HG03108 (cell line): ENCODE data around the gene PLXNA2.
A peak's percentile ranks its signal among the peaks of the same experiment; 100 is the strongest.

Source experiments
- ATAC-seq: cut with Tn5 transposase; IDR thresholded peaks from one replicate; pipeline ENCODE4 v1.9.1; 2021; ENCODE audit warnings: moderate library complexity; ENCODE audit not compliant: unreplicated experiment

PLXNA2 gene

DNA sequence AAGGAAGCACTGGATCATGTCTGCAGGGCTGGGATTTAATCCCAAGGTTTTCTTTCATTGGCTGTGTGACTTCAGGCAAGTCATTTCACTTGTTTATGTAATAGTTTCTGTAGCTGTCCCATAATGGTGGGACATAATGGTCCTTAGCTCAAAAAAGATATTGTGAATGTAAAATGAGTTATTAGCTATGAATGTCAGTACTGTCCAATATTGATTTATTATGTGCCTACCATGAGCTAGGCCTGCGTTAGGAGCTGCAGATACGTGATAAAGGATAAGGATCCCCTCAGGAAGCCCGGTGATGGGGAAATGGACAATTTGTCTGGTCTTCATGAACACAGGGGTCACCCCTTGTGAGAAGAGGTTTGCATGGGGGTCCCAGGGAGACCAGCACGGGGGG is 95.8 kb downstream of the PLXNA2 start:
- ATAC-seq, result no peak

DNA sequence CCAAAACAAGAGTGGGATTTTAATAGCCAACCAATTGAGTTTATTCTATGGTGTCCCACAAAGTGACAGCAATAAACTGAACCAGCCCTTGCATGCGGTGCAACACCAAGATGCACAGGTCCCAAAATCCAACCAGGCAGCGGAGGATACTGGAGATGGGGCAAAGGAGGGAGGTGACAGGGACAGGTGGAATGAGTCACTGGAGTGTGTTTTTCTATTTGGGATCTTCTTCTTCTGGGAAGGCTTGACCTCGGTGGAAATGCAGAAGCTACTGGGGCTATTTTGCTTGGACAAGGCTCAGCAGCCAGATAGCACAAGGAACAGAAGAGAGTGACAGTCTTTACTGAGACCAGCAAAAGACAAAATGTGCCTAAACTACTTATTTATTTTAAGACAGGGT is 97.5 kb downstream of the PLXNA2 start:
- ATAC-seq, result no peak

DNA sequence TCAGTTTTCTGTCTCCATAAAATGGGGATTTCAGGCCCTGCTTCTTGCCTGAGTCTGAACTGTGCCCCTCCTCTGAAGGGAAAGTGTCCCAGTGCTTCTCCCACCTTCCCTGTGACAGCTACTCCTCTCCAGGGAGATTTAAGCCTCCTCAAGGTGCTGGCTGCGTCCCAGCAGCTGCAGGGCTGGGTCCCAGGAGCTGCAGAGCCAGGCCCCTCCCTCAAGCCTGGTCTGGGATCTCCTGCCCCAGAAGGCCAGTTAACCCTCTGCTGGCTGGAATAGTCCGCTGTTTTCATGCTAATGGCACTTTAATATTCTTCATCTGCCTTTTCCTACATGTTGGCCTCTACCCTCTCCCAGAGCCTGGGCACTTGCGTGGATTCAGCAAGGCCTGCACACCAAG is 99.0 kb downstream of the PLXNA2 start:
- ATAC-seq, result no peak

DNA sequence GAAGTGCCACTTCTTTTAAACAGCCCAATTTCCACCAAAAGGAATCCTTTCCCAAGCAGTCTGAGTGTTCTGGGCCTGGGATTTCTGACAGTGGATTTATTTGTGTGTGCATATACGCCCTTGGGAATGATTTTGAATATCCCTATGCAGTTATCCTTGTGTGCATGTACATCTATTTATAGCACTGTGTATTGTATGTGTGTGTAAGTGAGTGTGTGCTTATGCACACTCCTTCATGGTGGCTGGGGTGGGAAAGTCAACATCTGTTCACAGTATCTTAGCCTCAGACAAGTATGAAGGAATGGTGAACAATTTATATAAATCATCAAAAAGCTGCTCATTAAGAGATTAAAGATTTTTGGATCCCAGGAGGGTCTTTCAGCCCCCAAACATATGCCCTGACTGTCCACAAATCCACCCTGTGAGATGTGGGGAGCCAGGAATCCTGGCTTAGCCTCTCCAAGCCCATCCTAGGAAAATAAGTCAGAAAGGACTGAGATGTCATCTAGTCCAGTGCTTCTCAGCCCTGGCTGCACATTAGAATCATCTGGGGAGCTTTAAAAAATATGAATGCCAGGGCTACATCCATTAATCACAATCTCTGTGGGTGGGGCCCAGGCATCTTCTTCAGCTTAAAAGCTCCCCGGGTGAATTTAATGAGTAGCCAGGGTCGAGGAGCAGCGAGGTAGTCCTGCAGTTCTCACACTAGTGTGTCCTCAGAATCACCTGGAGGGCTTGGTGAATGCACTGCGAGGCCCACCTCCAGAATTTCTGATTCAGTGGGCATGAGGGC is 101.4 kb downstream of the PLXNA2 start:
- ATAC-seq, result no peak

DNA sequence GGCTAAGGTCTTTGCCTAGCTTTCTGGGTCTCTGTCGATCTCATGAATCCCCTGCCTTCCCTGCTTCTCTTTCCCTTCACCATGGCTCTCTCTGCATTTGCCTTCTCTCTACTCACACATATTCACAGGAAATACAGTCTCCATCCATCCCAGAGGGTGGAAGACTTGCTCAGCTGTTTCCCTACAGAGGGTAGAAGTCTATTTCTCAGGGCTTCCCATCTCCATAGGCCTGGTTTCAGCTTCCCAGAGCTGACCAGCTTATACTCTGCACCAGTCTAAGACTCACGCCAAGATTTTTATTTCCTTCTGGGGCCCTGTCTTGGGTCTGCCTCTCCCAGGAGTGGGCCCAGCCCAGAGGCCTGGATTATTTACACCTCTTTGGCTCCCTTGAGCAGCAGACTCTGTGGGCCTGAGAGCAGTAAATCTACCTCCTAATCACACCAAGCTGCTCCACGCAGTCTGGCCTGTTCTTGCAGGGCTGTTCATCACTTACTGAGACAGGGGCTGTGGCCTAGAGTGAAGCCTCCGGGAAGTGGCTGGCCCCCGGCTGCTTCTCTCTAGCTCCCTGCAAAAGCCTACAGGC is 102.5 kb downstream of the PLXNA2 start:
- ATAC-seq, result no peak

DNA sequence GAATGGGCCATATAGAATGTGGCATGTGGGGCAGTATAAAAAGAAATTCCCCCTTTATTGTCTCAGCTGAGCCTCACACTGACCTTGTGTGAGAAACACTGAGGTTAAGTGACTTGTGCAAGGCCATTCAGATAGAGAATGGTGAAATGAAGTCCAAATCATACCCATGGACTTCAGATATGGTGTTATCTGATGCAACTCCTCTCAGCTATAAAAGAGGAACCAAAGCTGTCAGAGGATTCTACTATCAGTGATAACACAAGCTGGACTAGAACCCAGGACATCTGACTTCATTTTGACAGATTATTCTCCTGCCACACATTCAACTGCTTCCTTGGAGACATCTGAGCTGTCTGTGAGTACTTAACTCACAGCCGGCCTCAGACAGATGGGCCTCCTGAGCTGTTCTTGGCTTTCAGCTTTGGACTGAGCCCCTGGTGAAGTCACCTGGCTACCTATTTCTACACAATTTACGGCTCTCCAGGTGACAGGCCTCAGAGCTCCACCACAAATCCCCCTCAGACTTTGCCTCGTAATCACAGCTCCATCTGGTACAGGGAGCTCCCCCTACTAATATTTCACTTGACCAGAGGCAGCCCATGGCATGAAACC is 104.6 kb downstream of the PLXNA2 start:
- no peak for ATAC-seq

DNA sequence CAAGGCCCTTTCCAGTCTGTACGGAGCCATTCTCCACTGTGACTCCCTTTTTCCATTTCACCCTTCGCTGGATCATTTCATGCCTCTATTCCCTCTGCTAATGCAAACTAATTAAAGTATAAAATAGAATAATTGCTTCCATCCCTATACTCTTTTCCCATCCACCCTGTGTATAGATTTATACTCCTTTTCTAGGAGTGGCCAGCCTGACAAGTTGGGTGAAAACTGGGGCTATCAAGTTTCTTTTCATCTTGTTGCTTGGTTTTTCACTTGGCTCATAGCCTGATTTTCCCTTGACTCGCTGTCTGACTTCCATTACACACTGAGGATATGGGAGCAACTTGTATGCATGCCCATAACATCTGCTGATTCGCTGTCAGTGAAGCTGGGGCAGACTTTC is 107.0 kb downstream of the PLXNA2 start:
- no peak for ATAC-seq

DNA sequence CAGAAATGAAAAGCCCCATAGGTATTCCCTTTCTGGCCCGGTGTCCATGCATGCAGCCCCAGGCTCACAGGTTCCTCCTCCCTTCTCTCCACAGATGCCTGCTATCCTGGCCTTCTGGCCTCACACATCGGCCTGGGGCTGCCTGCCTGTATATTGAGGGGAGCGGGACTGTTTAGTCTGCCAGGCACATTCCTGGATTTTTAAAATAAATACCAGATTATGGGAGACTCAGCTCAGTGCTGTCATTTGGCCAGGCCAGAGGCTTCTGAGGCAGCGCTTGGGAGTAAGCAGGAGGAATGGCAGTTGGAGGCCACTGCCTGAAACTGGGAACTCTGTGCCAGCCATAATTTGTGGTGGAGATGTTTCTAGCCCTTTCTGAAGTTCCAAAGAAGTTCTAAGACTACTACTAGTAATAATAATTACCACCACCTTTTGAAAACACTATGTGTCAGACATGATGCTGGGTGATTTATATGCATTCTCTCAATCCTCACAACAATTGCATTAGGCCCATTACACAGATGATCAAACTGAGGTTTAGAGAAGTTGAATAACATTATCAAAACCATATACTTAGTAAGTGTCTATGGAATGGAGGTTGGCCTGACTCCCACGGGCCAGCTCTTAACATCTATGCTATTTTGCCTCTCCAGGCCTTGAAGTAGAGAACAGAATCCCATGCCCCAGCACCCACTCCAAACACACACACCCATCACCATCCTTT is 107.6 kb downstream of the PLXNA2 start:
- no peak for ATAC-seq

DNA sequence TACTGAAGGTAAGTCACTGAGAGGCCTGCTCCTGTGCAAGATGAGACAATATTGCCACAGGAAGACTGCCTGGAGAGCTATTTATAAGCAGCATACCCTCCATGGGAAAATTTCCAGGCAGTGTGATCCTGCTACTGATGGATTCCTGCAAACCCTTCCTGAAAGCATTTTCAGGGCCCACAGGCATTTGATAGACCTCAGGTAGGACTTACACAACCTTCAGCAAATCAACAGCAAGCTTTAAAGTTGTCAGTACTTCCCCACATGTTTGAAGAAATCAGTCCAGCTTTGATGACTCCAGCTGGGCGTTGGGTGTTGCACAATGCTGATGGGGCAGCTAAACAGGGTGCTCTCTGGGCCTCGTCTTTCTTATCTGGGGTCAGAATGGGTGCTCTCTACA is 108.8 kb downstream of the PLXNA2 start:
- ATAC-seq, result no peak

DNA sequence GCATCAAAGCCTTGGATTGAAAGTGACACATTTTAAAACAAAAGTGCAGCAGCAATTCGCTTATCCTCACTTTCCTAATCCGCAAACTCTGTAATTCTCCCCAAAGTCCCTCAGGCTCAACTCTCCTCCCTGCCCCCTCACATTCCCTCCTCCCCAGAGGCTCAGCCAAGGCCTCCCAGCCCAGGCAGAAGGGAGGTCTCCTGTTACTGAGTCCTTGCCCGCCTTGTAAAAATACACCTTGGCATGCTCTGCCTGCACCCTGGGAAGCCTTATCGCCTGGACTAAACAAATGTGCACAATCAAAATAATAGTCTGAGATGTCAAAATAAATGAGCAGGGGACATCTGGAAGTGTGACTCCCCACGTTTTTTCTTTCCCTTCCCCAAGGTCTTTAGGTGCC is 109.7 kb downstream of the PLXNA2 start:
- no peak for ATAC-seq

DNA sequence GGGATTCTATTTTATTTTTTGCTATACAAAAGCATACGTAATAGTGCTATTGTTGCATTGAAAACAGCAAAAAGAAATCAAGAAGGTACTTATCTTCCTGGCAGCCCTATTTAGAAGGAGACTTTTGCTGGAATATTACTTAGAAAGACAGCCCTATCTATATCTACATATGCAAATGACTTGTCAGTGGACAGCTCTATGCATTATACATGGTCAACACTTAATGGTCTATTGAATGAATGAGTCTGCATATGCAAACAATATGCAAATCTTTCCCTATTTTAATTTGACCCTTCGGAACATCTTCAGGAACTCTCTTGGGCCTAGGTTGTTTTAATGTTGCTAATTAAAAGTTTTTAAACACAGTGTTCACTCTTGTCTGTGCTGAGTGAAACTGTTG is 110.8 kb downstream of the PLXNA2 start:
- ATAC-seq, result no peak

DNA sequence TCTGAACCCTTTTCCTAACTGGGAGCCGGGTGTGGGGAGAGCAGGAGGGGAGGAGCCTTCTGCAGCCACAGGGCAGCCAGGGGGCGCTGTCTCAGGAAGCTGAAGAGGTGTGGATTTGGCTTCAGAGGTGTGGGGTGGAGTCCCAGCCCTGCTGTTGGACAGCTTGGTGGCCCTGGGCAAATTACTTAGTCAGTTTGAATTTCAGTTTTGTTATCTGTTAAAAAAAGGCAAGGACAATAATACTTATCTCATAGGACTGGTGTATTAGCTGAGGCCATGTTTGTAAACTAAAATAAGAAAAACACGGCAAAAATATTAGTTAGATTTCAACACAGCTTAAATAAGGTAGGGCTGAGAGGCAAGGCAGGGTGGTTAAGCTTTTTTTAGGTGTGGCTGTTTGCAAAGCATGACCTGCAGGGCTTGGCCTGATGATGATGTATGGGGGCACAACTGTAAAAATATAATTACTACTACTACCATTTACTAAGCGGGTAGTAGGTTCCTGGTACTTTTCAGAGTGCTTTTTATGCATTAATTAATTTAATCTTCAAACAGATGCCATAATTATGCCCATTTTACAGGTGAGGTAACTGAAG is 111.8 kb downstream of the PLXNA2 start:
- ATAC-seq, result peak; percentile 71

DNA sequence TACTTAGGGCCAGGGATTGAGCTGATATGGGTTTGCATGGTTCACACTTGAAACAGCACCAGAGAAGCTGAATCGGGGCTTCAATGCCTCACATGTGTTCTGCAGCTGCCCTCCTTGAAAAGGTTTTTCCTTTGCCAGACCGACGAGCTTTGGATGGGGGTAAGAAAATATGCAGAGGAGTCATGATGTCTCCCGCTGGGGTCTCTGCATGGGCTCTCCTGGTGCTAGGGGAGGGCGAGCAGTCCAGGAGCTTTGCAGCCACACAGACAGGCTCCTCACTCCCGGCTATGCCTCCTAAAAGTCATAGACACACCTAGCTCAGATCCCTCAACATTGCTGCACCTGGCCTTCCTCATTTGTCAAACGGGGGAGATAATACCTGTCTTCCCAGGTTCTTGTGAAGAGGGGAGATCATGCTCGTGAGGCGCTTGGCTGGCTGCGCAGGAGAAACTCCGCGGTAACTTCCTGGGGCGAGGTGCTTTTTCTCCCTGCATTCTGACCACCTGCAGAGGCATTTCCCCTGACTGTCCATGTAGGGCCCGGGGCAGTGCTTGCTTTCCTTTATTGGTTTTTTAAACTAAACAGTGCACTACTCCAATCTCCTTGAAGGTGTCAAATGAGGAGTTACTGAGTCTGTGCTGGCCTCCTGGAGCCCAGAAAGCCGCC is 112.4 kb downstream of the PLXNA2 start:
- ATAC-seq, result peak; percentile 16

DNA sequence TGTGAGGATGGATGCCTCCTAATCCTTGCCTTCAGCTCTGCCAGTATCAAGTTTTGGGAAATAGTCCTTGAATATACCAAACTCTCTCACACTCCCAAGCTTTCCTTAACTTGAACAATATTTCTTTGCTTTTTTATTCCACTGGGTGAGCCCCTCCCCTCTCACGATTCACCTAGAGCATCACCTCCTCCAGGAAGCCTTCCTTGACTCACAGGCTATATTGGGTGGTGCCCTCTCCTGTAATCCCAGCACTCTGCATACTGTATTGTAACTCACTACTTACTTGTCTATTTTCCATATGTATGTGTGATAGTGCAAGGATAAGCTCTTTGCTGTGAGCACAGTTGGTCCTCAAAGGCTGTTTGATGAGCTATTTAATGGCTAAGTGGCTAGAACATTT is 114.7 kb downstream of the PLXNA2 start:
- ATAC-seq, result no peak

DNA sequence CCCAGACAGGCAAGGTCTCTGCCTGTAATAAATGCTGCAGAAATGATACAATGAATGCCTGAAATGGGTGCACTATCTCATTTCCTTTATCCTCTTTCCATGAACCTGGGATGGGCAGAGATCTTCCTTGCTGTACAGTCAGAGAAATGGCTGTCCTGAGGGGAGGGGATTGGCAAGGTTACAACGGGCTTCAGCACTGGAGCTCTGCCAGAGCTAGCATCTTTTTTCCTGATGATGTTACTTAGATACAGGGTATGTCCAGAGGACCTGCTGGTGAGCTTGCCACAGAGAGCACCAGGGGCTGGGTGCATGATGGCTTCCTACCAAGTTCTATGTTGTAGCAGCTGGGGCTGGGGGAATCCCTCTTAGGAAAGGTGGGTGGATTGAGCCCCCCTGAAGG is 115.1 kb downstream of the PLXNA2 start:
- ATAC-seq, result no peak

DNA sequence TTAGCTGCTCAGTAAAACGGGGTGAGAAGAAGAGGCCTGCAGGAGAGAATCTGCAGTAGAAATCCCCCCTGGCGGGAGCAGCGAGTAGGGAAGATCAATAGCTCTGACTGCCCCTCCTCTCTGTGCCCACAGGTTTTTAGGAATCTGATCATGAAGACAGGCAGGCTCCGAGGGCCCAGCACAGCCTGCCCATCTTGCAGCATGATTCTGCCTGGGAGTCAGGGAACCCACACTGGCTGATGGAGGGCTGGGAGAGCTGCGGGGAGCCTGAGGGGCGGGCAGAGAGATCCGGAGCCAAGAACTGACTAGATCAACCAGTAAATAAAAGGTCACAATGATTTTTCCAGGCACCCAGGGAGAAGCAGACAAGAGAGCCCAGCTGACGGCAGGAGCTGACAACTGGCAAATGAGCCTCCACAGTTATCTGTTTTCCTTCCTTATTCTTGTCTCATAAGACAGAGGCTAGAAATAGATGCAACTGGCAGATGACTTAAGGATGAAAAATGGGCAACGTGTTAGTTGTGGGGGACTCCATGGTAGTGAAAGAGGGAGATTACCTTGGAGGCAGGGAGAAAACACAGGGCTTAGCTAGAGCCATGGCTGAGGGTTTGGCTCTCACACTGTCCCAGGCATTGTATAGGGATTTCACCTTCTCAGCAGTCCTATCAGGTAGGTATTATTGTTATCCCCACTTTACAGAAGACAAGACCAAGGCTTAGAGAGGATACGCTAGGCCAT is 116.2 kb downstream of the PLXNA2 start:
- no peak for ATAC-seq

DNA sequence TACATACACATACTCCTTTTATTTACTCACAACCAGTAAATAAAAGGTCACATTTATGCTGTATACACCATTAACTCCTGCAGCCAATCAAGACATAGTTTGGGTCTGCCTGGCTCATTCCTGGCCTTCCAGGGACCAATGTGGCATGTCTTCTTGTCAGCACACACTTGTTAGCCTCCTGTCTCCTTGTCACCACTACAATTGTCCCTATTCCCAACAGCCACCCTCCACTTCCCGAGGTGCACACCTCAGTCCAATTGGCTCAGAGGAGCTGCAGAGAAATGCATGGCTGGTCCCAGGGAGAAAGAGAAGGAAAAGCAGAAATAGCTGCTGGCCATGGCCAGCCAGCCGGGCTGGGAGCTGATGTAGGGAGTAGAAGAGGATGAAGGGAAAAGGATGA is 116.9 kb downstream of the PLXNA2 start:
- ATAC-seq, result no peak

DNA sequence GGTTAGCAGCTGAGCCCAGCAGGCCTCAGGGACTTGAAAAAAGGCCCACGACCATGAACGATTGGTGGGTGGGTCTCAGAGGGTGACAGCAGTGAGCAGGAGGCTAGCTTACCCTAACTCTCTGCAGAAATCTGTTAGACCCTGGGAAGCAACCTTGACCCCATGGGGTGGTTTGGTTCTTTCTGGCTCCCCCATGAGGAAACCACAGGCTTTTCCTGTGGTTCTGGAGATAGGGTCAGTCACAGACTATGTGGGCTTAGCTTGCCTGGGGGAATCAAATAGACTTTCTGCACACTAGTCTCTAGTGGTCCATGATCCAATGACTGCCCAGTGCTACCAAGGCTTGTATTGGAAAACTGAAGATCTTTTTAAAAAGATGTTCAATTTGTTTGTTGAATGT is 118.1 kb downstream of the PLXNA2 start:
- ATAC-seq, result no peak

DNA sequence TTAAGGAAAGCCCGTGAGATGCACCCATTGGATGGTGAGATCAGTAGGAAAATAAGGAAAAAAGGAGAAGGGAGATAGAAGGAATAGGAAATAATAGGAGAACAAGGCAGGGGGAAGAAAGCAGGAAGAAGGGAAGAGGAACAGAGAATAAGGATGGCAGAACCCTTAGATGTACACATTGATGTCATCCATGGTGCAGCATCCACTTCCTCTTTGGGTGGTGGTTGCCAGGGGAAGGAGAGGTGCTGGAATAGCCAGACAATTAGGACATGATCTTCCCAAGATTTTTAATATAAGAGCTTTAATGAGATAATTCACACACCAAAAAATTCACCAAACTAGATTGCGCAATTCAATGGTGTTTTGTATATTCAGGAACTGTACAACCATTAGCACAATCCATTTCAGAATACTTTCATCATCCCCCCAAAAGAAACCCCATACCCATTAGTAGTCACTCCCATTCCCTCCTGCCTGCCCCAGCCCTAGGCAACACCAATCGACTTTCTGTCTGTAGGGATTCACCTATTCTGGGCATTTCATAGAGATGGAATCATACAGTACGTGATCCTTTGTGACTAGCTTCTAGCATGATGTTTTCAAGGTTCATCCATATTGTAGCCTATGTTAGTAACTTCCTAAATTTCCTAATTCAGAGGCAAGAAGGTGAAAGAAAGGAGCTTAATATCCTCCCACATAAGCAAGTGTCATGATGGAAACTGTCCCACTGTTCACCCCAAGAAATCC is 121.4 kb downstream of the PLXNA2 start:
- no peak for ATAC-seq
